ENCODE results near the gene DDAH1.
"Not testable (repeated sequence)": the region's sequence is repeated elsewhere in the genome, so short reads cannot be mapped to it uniquely, and the experiment has no call there.

DNA sequence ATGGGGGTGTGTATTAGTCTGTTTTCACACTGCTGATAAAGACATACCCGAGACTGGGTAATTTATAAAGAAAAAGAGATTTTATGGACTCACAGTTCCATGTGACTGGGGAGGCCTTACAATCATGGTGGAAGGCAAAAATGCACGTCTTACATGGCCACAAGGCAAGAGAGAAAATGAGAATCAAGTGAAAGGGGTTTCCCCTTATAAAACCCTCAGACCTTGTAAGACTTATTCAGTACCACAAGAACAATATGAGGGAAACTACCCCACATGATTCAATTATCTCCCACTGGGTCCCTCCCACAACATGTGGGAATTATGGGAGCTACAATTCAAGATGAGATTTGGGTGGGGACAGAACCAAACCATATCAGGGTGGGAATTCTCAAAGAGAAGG, 5.2 kb upstream of the DDAH1 start:
- not testable (repeated sequence) for TF ChIP-seq POLR2AphosphoS5 (IDR thresholded peaks at IDR 0.05; ENCODE audit: low read depth, low read length); POLR2A (IDR thresholded peaks at IDR 0.05; ENCODE audit: low read depth, low read length); TAF1 (IDR thresholded peaks at IDR 0.05; ENCODE audit: low read depth, low read length); POU2F2 (IDR thresholded peaks at IDR 0.05; ENCODE audit: low read depth, low read length); PAX5 (IDR thresholded peaks at IDR 0.05; ENCODE audit: insufficient read depth, low read length, severe bottlenecking)

All from GM12891 (cell line).